DND-41 (cell line): ENCODE data around the gene PPT2.

Experiments
- ATAC-seq: fragments of 200-7000 bp; cut with Tn5 transposase; 3 replicates; pipeline ENCODE4 v1.9.1; 2021; ENCODE audit warnings: low read depth; ENCODE audit not compliant: insufficient read depth
- DNase-seq: peaks from one replicate; pipeline ENCODE4 v3.0.0-alpha.2; 2020
- H2AFZ ChIP-seq: 2 replicates; pipeline ENCODE4 v1.6.0; 2012; ENCODE audit warnings: low read depth, low read length
- H3K27ac ChIP-seq: 2 replicates; pipeline ENCODE4 v1.5.1; 2012; ENCODE audit warnings: low read length, inconsistent platforms
- H3K27me3 ChIP-seq: fragments of 200-600 bp; sonication (generic); 2 replicates; pipeline ENCODE4 v1.6.0; 2012; ENCODE audit warnings: low read length, mild to moderate bottlenecking, inconsistent platforms; ENCODE audit not compliant: insufficient read depth, poor library complexity
- H3K36me3 ChIP-seq: 2 replicates; pipeline ENCODE4 v1.5.1; 2012; ENCODE audit warnings: low read length, inconsistent platforms; ENCODE audit not compliant: insufficient read depth
- H3K4me1 ChIP-seq: 2 replicates; pipeline ENCODE4 v1.5.1; 2012; ENCODE audit warnings: mild to moderate bottlenecking, low read length; ENCODE audit not compliant: insufficient read depth
- H3K4me2 ChIP-seq: 2 replicates; pipeline ENCODE4 v1.6.0; 2012; ENCODE audit warnings: mild to moderate bottlenecking, moderate library complexity, low read length, inconsistent platforms; ENCODE audit not compliant: insufficient read depth
- H3K4me3 ChIP-seq, 2 experiments: fragments of 200-600 bp in 1 of 2; shearing (Covaris generic) in 1 of 2; 2 replicates each; pipeline ENCODE4 v1.5.1; 2012 to 2016; ENCODE audit warnings: inconsistent platforms in 2 of 2, low read length in 2 of 2, mild to moderate bottlenecking in 2 of 2, low read depth in 1 of 2, moderate library complexity in 1 of 2
- H3K79me2 ChIP-seq: 2 replicates; pipeline ENCODE4 v1.6.0; 2012; ENCODE audit warnings: low read length, inconsistent platforms; ENCODE audit not compliant: insufficient read depth
- H3K9ac ChIP-seq: 2 replicates; pipeline ENCODE4 v1.6.0; 2012; ENCODE audit warnings: low read depth, mild to moderate bottlenecking, inconsistent platforms, low read length, moderate library complexity
- H3K9me3 ChIP-seq: 2 replicates; pipeline ENCODE4 v1.5.1; 2012; ENCODE audit warnings: low read length, moderate library complexity, mild to moderate bottlenecking, inconsistent platforms; ENCODE audit not compliant: insufficient read depth, severe bottlenecking
- H4K20me1 ChIP-seq: 2 replicates; pipeline ENCODE4 v1.6.0; 2012; ENCODE audit warnings: low read length; ENCODE audit not compliant: insufficient read depth
- EZH2 ChIP-seq: IDR thresholded peaks from 3 replicates; pipeline ENCODE4 v1.6.1; 2012; ENCODE audit warnings: borderline replicate concordance, low read depth, mild to moderate bottlenecking, moderate library complexity, low read length, inconsistent platforms; ENCODE audit not compliant: severe bottlenecking
- TF ChIP-seq, protein P1 (sequence below): IDR thresholded peaks from 2 replicates; pipeline ENCODE4 v1.5.1; 2012; ENCODE audit warnings: borderline replicate concordance, low read length, moderate library complexity, mild to moderate bottlenecking; ENCODE audit not compliant: poor library complexity, severe bottlenecking; ENCODE audit errors: extremely low read depth

Gene PPT2

DNA sequence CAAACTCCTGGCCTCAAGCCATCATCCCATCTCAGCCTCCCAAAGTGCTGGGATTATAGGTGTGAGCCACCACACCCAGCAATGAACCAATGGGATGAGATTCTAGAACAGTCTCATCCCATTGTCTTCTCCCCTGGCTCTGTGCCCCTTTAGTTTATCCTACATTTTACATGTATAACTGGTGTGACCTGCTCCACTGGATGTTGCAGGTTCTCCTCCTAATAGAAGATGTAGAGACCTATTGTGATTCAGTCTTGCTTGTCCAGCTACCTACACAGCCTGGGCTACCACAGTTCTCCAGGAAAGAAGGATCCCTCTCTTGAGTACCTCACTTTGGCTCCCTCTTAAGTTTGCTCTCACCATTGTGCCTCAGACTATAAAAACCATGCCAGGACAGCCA lies 21.8 kb upstream of the PPT2 start:
- ATAC-seq (no peak), DNase-seq (no peak)
- Histone ChIP-seq H4K20me1 (no peaks in the 10 kb centered on the region), H2AFZ (no peak overlapping the region), H3K9ac (no peak overlapping the region), H3K79me2 (peaks cover 25% of the 10 kb centered on the region), H3K27me3 (no peaks in the 10 kb centered on the region), H3K27ac (no peak overlapping the region), H3K4me2 (no peak overlapping the region), H3K4me1 (peaks cover 26% of the 10 kb centered on the region), H3K36me3 (peaks cover 6% of the 10 kb centered on the region; the same call in 1 of the 2 replicates), H3K9me3 (no peaks in the 10 kb centered on the region), H3K4me3 (no peak overlapping the region)
- TF ChIP-seq, protein P1, sequence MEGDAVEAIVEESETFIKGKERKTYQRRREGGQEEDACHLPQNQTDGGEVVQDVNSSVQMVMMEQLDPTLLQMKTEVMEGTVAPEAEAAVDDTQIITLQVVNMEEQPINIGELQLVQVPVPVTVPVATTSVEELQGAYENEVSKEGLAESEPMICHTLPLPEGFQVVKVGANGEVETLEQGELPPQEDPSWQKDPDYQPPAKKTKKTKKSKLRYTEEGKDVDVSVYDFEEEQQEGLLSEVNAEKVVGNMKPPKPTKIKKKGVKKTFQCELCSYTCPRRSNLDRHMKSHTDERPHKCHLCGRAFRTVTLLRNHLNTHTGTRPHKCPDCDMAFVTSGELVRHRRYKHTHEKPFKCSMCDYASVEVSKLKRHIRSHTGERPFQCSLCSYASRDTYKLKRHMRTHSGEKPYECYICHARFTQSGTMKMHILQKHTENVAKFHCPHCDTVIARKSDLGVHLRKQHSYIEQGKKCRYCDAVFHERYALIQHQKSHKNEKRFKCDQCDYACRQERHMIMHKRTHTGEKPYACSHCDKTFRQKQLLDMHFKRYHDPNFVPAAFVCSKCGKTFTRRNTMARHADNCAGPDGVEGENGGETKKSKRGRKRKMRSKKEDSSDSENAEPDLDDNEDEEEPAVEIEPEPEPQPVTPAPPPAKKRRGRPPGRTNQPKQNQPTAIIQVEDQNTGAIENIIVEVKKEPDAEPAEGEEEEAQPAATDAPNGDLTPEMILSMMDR: no peak
- TF ChIP-seq EZH2: no peak

DNA sequence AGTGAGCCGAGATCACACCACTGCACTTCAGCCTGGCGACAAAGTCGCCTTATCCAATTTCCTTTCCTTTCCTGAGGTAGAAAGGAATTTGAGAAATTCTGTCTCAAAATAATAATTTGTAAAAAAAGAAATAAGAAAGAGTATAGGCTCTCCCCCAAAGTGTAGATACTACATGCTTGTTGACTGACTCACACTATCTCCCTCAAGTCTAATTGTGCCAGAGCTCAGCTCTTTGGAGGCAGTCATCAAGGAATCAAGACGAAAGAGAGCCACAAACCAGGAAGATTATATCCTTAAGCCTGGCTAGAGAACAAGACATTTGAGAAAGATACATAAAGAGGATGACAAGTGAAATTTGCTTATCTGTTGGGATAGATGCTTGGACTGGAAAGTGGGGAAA lies 20.2 kb upstream of the PPT2 start:
- H3K27me3 ChIP-seq: no peaks in the 10 kb centered on the region
- 0 out of 2 replicates have a peak, but pooled peaks cover 4% of the 10 kb centered on the region for H3K36me3 ChIP-seq
- peaks cover 16% of the 10 kb centered on the region for H3K4me1 ChIP-seq
- peaks cover 11% of the 10 kb centered on the region for H3K79me2 ChIP-seq
- ATAC-seq: no peak
- no peak for DNase-seq
- H3K4me2 ChIP-seq: no peak overlapping the region
- H2AFZ ChIP-seq: no peak overlapping the region
- TF ChIP-seq EZH2: no peak
- TF ChIP-seq, protein P1: no peak
- H3K27ac ChIP-seq: no peak overlapping the region
- H3K9me3 ChIP-seq: no peaks in the 10 kb centered on the region
- H3K4me3 ChIP-seq: no peak overlapping the region
- H3K9ac ChIP-seq: no peak overlapping the region
- no peaks in the 10 kb centered on the region for H4K20me1 ChIP-seq

DNA sequence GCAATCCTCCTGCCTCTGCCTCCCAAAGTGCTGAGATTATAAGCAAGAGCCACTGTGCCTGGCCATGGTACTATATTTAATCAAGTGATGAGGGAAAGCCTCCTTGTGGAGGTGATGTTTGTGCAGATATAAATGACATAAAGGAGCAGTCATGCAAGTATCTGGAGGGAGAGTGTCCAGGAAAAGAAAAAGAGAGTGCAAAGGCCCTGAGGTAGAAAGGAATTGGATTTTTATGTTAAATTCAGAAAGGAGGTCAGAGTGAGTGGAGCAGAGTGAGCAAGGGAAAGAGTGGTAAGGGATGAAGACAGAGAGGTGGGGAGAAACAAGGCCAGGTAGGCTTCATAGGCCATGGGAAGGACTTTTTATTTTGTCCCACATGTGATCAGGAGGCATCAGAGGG lies 16.5 kb upstream of the PPT2 start:
- DNase-seq (no peak), ATAC-seq (no peak)
- Histone ChIP-seq H3K79me2 (no peaks in the 10 kb centered on the region), H3K4me1 (no peaks in the 10 kb centered on the region), H3K27me3 (no peaks in the 10 kb centered on the region), H3K36me3 (no peaks in the 10 kb centered on the region), H3K27ac (no peak overlapping the region), H3K9me3 (no peaks in the 10 kb centered on the region), H3K4me2 (no peak overlapping the region), H2AFZ (no peak overlapping the region), H4K20me1 (no peaks in the 10 kb centered on the region), H3K4me3 (no peak overlapping the region), H3K9ac (no peak overlapping the region)
- TF ChIP-seq, protein P1: no peak
- TF ChIP-seq EZH2: no peak

DNA sequence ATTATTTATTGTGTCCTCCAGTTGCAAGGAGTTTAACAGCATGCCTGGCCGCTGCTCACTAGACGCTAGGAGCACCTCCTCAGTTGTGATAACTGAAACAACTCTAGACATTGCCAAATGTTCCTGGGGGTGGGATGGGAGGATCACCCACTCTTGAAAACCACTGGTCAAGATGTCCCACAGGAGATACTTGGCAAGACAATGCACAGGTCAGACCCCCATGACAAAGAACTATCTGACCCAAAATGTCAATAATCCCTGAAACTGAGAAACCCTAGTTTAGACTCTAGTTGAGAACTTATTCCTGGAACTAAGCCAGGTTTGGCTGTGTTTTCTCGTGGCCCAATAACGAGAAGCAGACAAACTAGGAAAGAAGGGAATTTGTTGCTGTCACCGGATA lies 14.4 kb upstream of the PPT2 start:
- Histone ChIP-seq H3K4me3 (no peak overlapping the region), H2AFZ (no peak overlapping the region), H3K27ac (no peak overlapping the region), H4K20me1 (no peaks in the 10 kb centered on the region), H3K4me1 (no peaks in the 10 kb centered on the region), H3K9me3 (no peaks in the 10 kb centered on the region), H3K79me2 (no peaks in the 10 kb centered on the region), H3K27me3 (no peaks in the 10 kb centered on the region), H3K9ac (no peak overlapping the region), H3K36me3 (no peaks in the 10 kb centered on the region), H3K4me2 (no peak overlapping the region)
- DNase-seq (no peak), ATAC-seq (no peak)
- no peak for TF ChIP-seq EZH2
- TF ChIP-seq, protein P1: no peak
